Glutamatergic neuron (in vitro differentiated cells): ENCODE results near the gene B3GNT4. TPM values are rescaled to one million over a fixed set of nuclear protein-coding genes. Genes with fewer than 3 reads are reported as not detected.

Source experiments
- DNase-seq: peaks from one replicate; pipeline ENCODE4 v3.0.0; 2022
- H3K27ac Mint-ChIP-seq: one replicate; pipeline ENCODE4 v1.8.0; 2020; ENCODE audit warnings: mild to moderate bottlenecking, mixed read lengths, inconsistent platforms; ENCODE audit not compliant: unreplicated experiment
- H3K27me3 Mint-ChIP-seq: one replicate; pipeline ENCODE4 v1.8.0; 2020; ENCODE audit warnings: mild to moderate bottlenecking, moderate library complexity, mixed read lengths, inconsistent platforms; ENCODE audit not compliant: unreplicated experiment
- H3K36me3 Mint-ChIP-seq: one replicate; pipeline ENCODE4 v1.8.0; 2020; ENCODE audit warnings: mild to moderate bottlenecking, mixed read lengths, inconsistent platforms; ENCODE audit not compliant: unreplicated experiment
- H3K4me1 Mint-ChIP-seq: one replicate; pipeline ENCODE4 v1.8.0; 2020; ENCODE audit warnings: mild to moderate bottlenecking, low read depth, mixed read lengths, inconsistent platforms; ENCODE audit not compliant: unreplicated experiment
- H3K4me3 Mint-ChIP-seq: one replicate; pipeline ENCODE4 v1.8.0; 2020; ENCODE audit warnings: mild to moderate bottlenecking, mixed read lengths, inconsistent platforms; ENCODE audit not compliant: unreplicated experiment
- H3K9me3 Mint-ChIP-seq: one replicate; pipeline ENCODE4 v1.8.0; 2020; ENCODE audit warnings: mild to moderate bottlenecking, moderate library complexity, mixed read lengths, inconsistent platforms; ENCODE audit not compliant: unreplicated experiment
- total RNA-seq: library from RNA; stranded (reverse); fragmentation: NEBNext Ultra II Directional; extraction: Animal tissue kit (Norgen Biotek cat#: 25700); gene quantifications from one replicate; pipeline ENCODE4 v1.2.1, GENCODE V29; 2021; ENCODE audit not compliant: unreplicated experiment
- TF ChIP-seq, protein P1 (sequence below): fragments of 200-600 bp; sonication (generic); IDR thresholded peaks from one replicate; pipeline ENCODE4 v1.5.0; 2021; ENCODE audit not compliant: partially characterized antibody, unreplicated experiment

Gene B3GNT4
- total RNA-seq, 1 donor from 2014 or later, result 1.8 TPM

GRCh38 chr12:122230798-122231197, 27.3 kb downstream of the B3GNT4 start:
- Mint-ChIP-seq H3K36me3 (no peaks in the 10 kb centered on the region), H3K4me1 (peaks cover 15% of the 10 kb centered on the region), H3K9me3 (peaks cover 8% of the 10 kb centered on the region), H3K27ac (no peak overlapping the region), H3K4me3 (no peak overlapping the region), H3K27me3 (peaks cover 9% of the 10 kb centered on the region)
- TF ChIP-seq, protein P1, sequence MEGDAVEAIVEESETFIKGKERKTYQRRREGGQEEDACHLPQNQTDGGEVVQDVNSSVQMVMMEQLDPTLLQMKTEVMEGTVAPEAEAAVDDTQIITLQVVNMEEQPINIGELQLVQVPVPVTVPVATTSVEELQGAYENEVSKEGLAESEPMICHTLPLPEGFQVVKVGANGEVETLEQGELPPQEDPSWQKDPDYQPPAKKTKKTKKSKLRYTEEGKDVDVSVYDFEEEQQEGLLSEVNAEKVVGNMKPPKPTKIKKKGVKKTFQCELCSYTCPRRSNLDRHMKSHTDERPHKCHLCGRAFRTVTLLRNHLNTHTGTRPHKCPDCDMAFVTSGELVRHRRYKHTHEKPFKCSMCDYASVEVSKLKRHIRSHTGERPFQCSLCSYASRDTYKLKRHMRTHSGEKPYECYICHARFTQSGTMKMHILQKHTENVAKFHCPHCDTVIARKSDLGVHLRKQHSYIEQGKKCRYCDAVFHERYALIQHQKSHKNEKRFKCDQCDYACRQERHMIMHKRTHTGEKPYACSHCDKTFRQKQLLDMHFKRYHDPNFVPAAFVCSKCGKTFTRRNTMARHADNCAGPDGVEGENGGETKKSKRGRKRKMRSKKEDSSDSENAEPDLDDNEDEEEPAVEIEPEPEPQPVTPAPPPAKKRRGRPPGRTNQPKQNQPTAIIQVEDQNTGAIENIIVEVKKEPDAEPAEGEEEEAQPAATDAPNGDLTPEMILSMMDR, result no peak
- no peak for DNase-seq

GRCh38 chr12:122232691-122233090, 29.2 kb downstream of the B3GNT4 start:
- Mint-ChIP-seq H3K9me3 (peaks cover 4% of the 10 kb centered on the region), H3K27ac (no peak overlapping the region), H3K27me3 (peaks cover 2% of the 10 kb centered on the region), H3K36me3 (no peaks in the 10 kb centered on the region), H3K4me1 (peaks cover 8% of the 10 kb centered on the region), H3K4me3 (no peak overlapping the region)
- TF ChIP-seq, protein P1, result no peak
- no peak for DNase-seq

DNA sequence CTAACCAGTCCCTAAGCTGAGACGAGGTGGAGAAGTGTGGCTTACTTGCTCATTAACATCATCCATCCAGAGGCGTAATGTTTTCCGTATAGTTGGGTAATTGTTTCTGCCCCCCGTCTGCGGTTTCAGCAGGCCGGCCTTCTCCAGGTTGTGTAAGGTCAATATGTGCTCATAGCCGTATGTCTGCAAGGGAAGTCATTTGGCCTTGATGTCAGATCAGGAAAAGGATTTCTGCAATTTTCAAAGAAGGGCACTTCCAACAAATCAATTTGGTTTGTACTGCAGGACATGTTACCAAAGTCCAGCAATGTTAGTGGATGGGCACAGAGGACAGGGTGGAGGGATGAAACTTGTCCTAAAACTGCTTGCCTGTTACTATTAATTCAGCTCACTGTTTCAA, 32.2 kb downstream of the B3GNT4 start:
- Mint-ChIP-seq H3K4me3 (no peak overlapping the region), H3K27me3 (peaks cover 8% of the 10 kb centered on the region), H3K9me3 (peaks cover 6% of the 10 kb centered on the region), H3K4me1 (peaks cover 6% of the 10 kb centered on the region), H3K27ac (no peak overlapping the region), H3K36me3 (no peaks in the 10 kb centered on the region)
- TF ChIP-seq, protein P1, result no peak
- DNase-seq, result no peak

DNA sequence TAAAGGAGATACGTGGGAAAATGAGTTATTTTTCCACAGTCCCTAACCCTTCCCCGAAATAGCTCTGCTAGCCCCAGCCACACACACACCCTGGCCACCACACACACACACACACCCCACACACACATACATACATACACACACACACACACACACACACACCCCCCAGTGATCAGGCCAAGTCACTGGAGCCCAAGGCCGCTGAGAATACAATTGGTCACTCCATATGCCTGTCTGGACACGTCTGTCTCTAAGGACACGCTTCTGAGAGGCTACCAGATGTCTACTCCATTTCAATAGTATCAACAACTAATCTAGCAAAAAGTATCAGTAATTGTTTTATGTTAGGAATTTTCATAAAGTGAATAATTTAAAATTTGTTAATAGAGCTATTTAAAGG, 35.4 kb downstream of the B3GNT4 start:
- Mint-ChIP-seq H3K36me3 (no peaks in the 10 kb centered on the region), H3K27ac (peak overlapping the region; percentile 90), H3K27me3 (peaks cover 8% of the 10 kb centered on the region), H3K4me1 (peaks cover 6% of the 10 kb centered on the region), H3K4me3 (peak overlapping the region; percentile 17), H3K9me3 (peaks cover 6% of the 10 kb centered on the region)
- DNase-seq, result peak; percentile 59
- TF ChIP-seq, protein P1, result no peak

- no peak overlapping the region for H3K27ac Mint-ChIP-seq
- peaks cover 4% of the 10 kb centered on the region for H3K27me3 Mint-ChIP-seq
- H3K4me3 Mint-ChIP-seq, result no peak overlapping the region
- peaks cover 3% of the 10 kb centered on the region for H3K9me3 Mint-ChIP-seq
- TF ChIP-seq, protein P1, result no peak
- H3K36me3 Mint-ChIP-seq, result peaks cover 4% of the 10 kb centered on the region
- no peak for DNase-seq
- H3K4me1 Mint-ChIP-seq, result peaks cover under 1% of the 10 kb centered on the region
Observed at GRCh38 chr12:122243965-122244364, 40.5 kb downstream of the B3GNT4 start.
